ENCODE measurements around the gene MILR1. TPM values are rescaled to one million over a fixed set of nuclear protein-coding genes. Genes with fewer than 3 reads are reported as not detected.

The MILR1 gene
- polyA plus RNA-seq, 5 donors, result 2.5 to 5.2 (median 3.2) TPM

- no peak for DNase-seq
These were observed 53.1 kb downstream of the MILR1 start for GRCh38 chr17:64502021-64502420.

- DNase-seq, result no peak
These were observed 53.9 kb downstream of the MILR1 start for GRCh38 chr17:64502809-64503208.

GRCh38 chr17:64503341-64503740 is 54.4 kb downstream of the MILR1 start:
- DNase-seq, result no peak

DNA sequence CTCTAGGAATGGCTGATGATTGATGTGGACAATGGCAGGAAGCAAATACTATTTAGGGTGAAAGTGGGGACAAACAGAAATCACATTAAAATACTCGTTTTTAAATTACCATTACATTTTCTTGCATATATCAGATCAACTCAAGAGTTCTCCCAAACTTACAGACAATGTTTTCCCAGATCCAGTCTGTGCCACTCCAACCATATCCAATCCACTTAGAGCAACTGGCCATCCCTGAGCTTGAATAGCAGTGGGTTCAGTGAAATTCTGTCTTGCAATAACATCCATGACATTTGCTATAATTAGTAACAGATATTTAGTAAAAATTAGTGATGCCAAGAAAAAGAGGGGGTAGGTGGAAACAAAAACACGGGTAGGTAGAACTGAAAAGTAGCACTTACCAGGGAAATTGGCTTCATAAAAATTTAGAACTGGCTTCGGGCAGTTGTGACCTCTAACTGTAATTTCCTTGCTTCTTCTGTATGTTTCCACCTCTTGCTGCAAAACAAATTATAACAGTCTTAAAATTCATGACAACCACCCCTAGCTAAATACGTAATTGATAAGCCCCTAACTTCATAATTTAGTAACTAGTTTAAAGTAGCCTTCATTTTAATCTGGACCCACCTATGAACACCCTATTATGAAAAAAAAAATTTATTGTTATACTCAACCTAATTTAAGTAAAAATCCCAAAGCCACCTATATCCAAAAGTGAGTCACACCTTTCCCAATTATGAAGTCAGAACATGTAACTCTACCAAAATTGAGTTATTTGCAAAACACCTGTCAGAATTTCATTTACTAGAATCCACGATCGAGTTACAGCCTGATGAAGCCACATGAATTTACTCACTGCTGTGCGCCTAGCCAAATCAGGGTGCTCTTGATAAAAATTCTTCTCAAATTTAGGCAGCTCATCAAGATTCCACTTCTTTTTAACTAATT is 55.2 kb downstream of the MILR1 start:
- DNase-seq, result no peak

DNA sequence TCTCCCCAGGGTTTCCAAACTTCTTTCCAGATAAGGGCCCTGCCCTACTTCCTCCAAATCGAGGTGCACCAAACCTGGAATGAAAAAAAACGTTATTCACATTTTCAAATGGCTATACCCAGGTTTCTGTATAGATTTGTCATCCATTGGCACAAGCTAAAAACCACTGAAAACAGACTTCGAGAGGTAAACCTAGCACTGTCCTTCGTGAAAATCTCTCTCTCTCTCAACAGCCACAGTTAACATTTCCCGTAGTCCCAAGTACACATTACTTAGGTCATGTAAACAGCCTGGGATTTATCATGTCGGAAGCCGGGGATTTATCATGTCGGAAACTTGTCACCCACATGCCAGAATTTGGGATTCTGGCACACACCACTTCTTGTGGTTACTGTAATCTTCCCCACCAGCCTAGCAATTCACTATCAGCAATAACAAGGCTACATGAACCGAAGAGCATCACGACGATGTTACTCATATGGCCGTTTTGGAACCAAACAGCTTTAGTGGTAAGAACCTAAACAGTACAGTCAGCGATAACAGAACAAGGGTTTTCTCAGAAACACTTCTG is 55.9 kb downstream of the MILR1 start:
- DNase-seq, result no peak

DNA sequence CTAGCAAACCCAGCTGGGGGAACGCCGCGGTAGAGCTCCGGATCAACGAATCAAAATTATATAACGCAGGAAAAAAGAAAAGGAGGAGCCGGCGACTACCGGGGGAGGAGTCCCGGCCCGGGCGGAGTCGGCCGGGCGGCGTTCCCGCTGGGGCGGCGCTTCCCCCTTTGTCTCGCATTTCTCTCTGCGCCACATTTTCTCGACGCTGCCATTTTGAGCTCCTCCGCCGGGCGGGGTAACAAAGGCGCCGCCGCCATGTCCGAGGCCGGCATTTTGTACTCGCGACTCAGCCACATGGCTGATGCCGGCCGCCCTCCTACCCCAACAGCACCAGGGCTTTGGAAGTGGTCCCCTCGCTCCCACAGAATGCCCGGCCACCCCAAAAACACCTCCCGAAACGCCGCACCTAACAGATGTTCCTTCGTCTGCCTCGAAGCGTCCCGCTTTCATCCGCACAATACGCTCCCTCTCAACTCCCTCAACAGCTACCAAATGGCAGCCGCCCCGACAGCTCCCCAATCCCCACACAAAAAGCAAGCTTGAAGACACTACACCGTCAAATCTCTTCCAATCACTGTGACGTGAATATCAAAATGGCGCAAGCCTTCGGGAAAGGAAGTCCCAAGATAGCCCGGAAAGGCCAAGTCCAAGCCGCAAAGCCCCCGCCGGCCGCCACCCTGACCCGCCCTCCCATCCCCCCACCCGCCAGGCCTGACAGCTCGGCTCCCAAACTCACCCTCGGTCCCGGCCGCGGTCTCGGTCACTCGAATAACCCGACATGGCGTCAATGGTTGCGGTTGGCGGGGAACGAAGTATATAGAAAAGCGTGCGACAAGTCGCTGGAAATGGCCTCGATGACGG is 56.7 kb downstream of the MILR1 start:
- peak; percentile 94 to 95 for DNase-seq

GRCh38 chr17:64506201-64506575 is 57.3 kb downstream of the MILR1 start, which contains the start of gene DDX5:
Gene DDX5 (minus strand): TSS chr17:64506289. CDS start chr17:64506119, 170 bp downstream.
- no peak for DNase-seq

DNA sequence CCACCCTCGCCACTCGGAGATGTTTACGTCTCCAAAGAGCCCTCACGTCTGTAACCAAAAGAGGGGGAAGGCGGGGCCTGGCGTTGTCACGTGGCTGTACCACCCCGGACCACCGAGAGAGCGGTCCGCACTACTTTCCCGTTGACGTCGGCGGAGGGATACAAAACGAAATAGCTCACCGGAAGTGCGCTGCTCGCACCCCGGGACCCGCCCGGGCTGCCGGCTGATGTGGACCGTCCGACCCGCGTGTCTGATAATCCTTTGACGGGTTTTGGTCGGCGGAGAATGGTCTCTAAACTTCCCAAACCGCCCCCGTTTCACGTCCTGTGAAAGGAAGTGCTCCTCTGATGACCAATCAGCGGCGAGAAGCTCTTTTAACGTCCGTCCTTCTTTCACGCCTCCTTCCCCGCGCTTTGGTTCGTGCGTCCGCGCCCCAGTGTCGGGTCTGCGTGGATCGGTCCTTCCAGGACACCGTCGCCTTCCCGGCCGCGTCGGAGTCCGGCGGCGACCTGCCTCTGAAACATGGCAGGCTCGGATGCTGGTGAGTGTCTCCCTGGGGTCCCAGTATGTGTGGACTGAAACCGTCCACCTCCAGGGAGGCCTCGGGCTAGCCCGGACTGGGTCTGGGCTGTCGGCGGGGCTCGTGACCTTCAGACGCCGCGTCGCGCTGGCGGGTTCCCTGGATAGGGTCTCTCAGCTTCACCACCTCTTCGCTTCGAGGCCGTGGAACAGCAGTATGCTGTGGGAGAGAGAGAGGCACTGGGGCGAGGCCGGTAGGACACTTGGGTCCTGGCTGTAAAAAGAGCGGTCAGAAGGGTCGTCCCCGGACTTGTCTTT is 57.9 kb downstream of the MILR1 start, which contains the start of gene CEP95:
TSS of gene CEP95 (plus strand) at position 402 of the 837 bp plus-strand sequence. CDS start at position 523, 121 bp downstream.
- DNase-seq, result peak; percentile 99

GRCh38 chr17:64507413-64507782 is 58.5 kb downstream of the MILR1 start:
- peak; percentile 59 to 72 for DNase-seq

- DNase-seq, result no peak
These were observed 59.8 kb downstream of the MILR1 start for GRCh38 chr17:64508683-64509082.

DNA sequence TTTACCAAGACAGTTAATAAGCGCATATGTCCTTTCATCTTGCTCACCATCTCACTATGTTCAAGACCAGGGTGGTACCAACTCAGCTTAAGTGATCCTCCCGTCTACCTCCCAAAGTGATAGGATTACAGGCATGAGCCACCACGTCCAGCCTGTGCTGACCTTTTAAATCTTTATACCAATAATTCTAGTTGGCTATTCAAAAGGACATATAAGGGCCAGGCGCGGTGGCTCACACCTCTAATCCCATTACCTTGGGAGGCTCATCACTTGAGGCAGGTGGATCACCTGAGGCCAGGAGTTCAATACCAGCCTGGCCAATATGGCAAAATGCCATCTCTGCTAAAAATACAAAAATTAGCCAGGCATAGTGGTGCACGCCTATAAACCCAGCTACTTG is 60.3 kb downstream of the MILR1 start:
- DNase-seq, result no peak

DNA sequence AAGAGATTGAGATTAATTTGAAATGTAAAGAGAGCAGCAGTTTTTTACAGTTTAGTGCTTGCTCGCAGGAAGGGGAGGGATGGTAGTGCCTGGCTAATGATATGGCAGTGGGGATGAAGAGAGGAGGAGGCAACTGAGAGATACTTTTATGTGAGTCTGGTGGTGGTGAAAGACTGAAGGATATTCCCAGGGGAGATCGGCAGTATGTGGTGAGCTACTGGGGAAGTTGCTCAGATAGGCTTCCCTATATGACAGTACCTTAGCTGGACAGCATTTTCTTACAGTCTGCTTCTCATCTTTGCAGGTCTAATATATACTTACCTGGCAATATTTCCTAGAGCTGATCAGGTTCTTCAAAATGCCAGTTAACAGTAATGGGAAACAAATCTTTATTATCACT is 66.5 kb downstream of the MILR1 start:
- no peak for DNase-seq

GRCh38 chr17:64515829-64516228 is 66.9 kb downstream of the MILR1 start:
- DNase-seq, result no peak

Other genes with a start within 250 kb of the MILR1 start
- 10 to 100 TPM; 19.5 to 29.5 (median 23.3) TPM for gene TEX2, start 185.9 kb upstream of the MILR1 start, polyA plus RNA-seq (ENCODE audit: insufficient read depth in 1 of 5, insufficient read length in 5 of 5, low replicate concordance in 1 of 5)
- 100 to 1,000 TPM; 254 to 386 (median 364) TPM for gene PECAM1, start 58.3 kb upstream of the MILR1 start, polyA plus RNA-seq (ENCODE audit: insufficient read depth in 1 of 5, insufficient read length in 5 of 5, low replicate concordance in 1 of 5)
- 10 to 100 TPM; 32.5 to 63.5 (median 47.6) TPM for gene POLG2, start 47.9 kb downstream of the MILR1 start, polyA plus RNA-seq (ENCODE audit: insufficient read depth in 1 of 5, insufficient read length in 5 of 5, low replicate concordance in 1 of 5)
- gene DDX5, start 57.2 kb downstream of the MILR1 start, polyA plus RNA-seq (ENCODE audit: insufficient read depth in 1 of 5, insufficient read length in 5 of 5, low replicate concordance in 1 of 5), result 100 to 1,000 TPM; 673 to 854 (median 735) TPM
- 100 to 1,000 TPM; 105 to 190 (median 149) TPM for gene CEP95, start 57.9 kb downstream of the MILR1 start, polyA plus RNA-seq (ENCODE audit: insufficient read depth in 1 of 5, insufficient read length in 5 of 5, low replicate concordance in 1 of 5)
- 10 to 100 TPM; 36.2 to 63.4 (median 61.6) TPM for gene SMURF2, start 213.2 kb downstream of the MILR1 start, polyA plus RNA-seq (ENCODE audit: insufficient read depth in 1 of 5, insufficient read length in 5 of 5, low replicate concordance in 1 of 5)